Loucy (cell line): ENCODE measurements around the gene WDR1.

Source experiments
- CTCF ChIP-seq: fragments of 200-600 bp; sonication (generic); conservative IDR thresholded peaks from 2 replicates; pipeline ENCODE4 v1.5.1; 2014; ENCODE audit warnings: mild to moderate bottlenecking, antibody characterized with exemption, low read length
- EZH2phosphoT487 ChIP-seq: fragments of 200-600 bp; IDR thresholded peaks from 2 replicates; pipeline ENCODE4 v1.6.1; 2018; ENCODE audit warnings: antibody characterized with exemption, mild to moderate bottlenecking, moderate library complexity, borderline replicate concordance

- TF ChIP-seq CTCF (no peak), EZH2phosphoT487 (no peak)
These were observed 75.6 kb downstream of the WDR1 start for GRCh38 chr4:10041036-10041435.
